ENCODE measurements around the gene MPL.

Gene MPL

DNA sequence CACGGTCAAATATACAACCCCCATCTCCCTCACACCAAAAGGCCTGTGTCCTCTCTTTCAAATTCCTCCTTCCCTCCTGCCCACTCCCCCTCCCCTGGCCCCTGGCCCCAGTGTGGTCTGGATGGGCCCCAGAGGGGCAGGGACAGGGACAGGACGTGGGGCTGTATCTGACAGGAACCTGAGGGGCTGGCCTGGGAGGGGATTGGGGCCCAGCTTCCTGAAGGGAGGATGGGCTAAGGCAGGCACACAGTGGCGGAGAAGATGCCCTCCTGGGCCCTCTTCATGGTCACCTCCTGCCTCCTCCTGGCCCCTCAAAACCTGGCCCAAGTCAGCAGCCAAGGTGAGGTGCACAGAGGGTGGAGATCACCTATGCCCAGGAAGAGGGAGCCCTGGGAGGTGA lies at the start of gene MPL:
Gene MPL (plus strand): TSS at position 231 of the 400 bp plus-strand sequence. CDS start 31 bp downstream, at position 262.
- no peaks in the 10 kb centered on the region for H4K20me1 ChIP-seq (ENCODE audit: low read depth, low read length)
- no peaks in the 10 kb centered on the region for H3K9me2 ChIP-seq (replicated peaks; ENCODE audit: insufficient read depth, low read length)
- no peak within 1 kb of the TSS for H2AFZ ChIP-seq (ENCODE audit: low read depth, low read length, severe bottlenecking)
- no peak within 1 kb of the TSS for H3K27ac ChIP-seq (ENCODE audit: low read depth, low read length)
- no peaks in the 10 kb centered on the region for H3F3A ChIP-seq (ENCODE audit: insufficient read depth)
- no peak within 1 kb of the TSS for H3K4me3 ChIP-seq (ENCODE audit: insufficient read depth, low read length, poor library complexity, severe bottlenecking)
- no peaks in the 10 kb centered on the region for H3K9me3 ChIP-seq (ENCODE audit: insufficient read depth, low read length)
- TF ChIP-seq EZH2phosphoT487 (conservative IDR thresholded peaks at IDR 0.05; ENCODE audit: low read length) (no peak), CTCF (IDR thresholded peaks at IDR 0.05; ENCODE audit: insufficient read depth, low read length, poor library complexity, severe bottlenecking) (no peak)
- H3K79me2 ChIP-seq (ENCODE audit: insufficient read depth, low read length), result no peaks in the 10 kb centered on the region
- H3K36me3 ChIP-seq (ENCODE audit: low read length), result no peaks in the 10 kb centered on the region
- no peaks in the 10 kb centered on the region for H3K27me3 ChIP-seq (ENCODE audit: low read length)
- no peak within 1 kb of the TSS for H3K4me2 ChIP-seq (ENCODE audit: low read depth, low read length, poor library complexity, severe bottlenecking)
- no peak within 1 kb of the TSS for H3K9ac ChIP-seq (ENCODE audit: low read length)

DNA sequence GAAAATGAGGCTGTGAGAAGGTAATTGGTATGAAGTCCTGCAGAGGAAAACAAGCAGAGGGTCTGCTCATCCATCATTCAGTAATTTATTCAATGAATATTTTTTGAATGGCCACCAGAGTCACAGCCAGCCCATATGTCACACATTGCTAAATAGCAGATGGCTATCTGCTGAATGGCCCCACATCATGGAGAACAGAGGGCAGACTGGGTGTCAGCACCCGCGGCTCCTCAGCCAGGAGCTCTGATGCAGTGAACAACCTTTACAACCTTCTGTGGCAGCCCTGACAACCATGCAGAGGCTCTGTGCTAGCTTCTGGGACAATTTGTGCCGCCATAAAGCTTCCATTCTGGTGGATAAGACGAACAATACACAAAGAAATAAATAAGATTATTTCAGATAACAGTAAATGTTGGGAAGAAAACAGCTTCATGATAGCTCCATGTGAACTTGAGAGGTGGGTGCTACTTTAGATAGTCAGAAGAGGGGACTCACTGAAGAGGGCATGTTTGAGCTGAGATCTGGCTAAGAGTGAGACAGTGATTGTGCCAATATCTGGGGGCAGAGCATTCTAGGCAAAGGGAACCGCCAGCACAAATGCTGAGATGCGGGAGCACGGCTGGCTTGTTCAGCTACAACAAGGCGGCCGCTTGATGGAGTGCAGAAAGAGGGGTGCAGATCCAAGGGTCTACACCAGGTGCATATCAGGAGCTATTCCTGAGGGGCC lies 49.4 kb upstream of the MPL start:
- no peak overlapping the region for H3K4me3 ChIP-seq (ENCODE audit: insufficient read depth, low read length, poor library complexity, severe bottlenecking)
- H3K36me3 ChIP-seq (ENCODE audit: low read length), result no peaks in the 10 kb centered on the region
- H3K9me3 ChIP-seq (ENCODE audit: insufficient read depth, low read length), result no peaks in the 10 kb centered on the region
- H3K27ac ChIP-seq (ENCODE audit: low read depth, low read length), result no peak overlapping the region
- no peaks in the 10 kb centered on the region for H3K79me2 ChIP-seq (ENCODE audit: insufficient read depth, low read length)
- H3K9me2 ChIP-seq (replicated peaks; ENCODE audit: insufficient read depth, low read length), result no peaks in the 10 kb centered on the region
- H3K27me3 ChIP-seq (ENCODE audit: low read length), result no peaks in the 10 kb centered on the region
- no peak overlapping the region for H3K4me2 ChIP-seq (ENCODE audit: low read depth, low read length, poor library complexity, severe bottlenecking)
- H3F3A ChIP-seq (ENCODE audit: insufficient read depth), result no peaks in the 10 kb centered on the region
- no peak overlapping the region for H3K9ac ChIP-seq (ENCODE audit: low read length)
- H4K20me1 ChIP-seq (ENCODE audit: low read depth, low read length), result no peaks in the 10 kb centered on the region
- no peak overlapping the region for H2AFZ ChIP-seq (ENCODE audit: low read depth, low read length, severe bottlenecking)
- TF ChIP-seq CTCF (IDR thresholded peaks at IDR 0.05; ENCODE audit: insufficient read depth, low read length, poor library complexity, severe bottlenecking) (no peak), EZH2phosphoT487 (conservative IDR thresholded peaks at IDR 0.05; ENCODE audit: low read length) (no peak)

GRCh38 chr1:43288785-43289706 lies 48.6 kb upstream of the MPL start:
- no peak for TF ChIP-seq CTCF (IDR thresholded peaks at IDR 0.05; ENCODE audit: insufficient read depth, low read length, poor library complexity, severe bottlenecking)
- TF ChIP-seq EZH2phosphoT487 (conservative IDR thresholded peaks at IDR 0.05; ENCODE audit: low read length), result no peak
- H3F3A ChIP-seq (ENCODE audit: insufficient read depth), result no peaks in the 10 kb centered on the region

More at GRCh38 chr1:43288785-43289706, 48.6 kb upstream of the MPL start:
- Histone ChIP-seq H3K9me2 (replicated peaks; ENCODE audit: insufficient read depth, low read length) (no peaks in the 10 kb centered on the region), H3K9me3 (ENCODE audit: insufficient read depth, low read length) (no peaks in the 10 kb centered on the region), H3K9ac (ENCODE audit: low read length) (no peak overlapping the region), H3K27ac (ENCODE audit: low read depth, low read length) (no peak overlapping the region), H4K20me1 (ENCODE audit: low read depth, low read length) (no peaks in the 10 kb centered on the region), H3K4me2 (ENCODE audit: low read depth, low read length, poor library complexity, severe bottlenecking) (no peak overlapping the region), H3K36me3 (ENCODE audit: low read length) (no peaks in the 10 kb centered on the region), H3K27me3 (ENCODE audit: low read length) (no peaks in the 10 kb centered on the region), H2AFZ (ENCODE audit: low read depth, low read length, severe bottlenecking) (no peak overlapping the region), H3K4me3 (ENCODE audit: insufficient read depth, low read length, poor library complexity, severe bottlenecking) (no peak overlapping the region), H3K79me2 (ENCODE audit: insufficient read depth, low read length) (no peaks in the 10 kb centered on the region)

Measured in SU-DHL-6 (cell line).